OCI-LY3 (cell line): ENCODE measurements around the gene DLGAP4.

ENCODE experiments used
- H2AFZ ChIP-seq: fragments of 200-600, 300-600 bp; shearing (Covaris generic); 2 replicates; pipeline ENCODE4 v1.6.0; 2014; ENCODE audit warnings: antibody characterized with exemption, low read depth, low read length
- H3K27ac ChIP-seq: fragments of 200-600, 300-600 bp; sonication (generic); 2 replicates; pipeline ENCODE4 v1.5.1; 2014; ENCODE audit warnings: mild to moderate bottlenecking, low read length, moderate library complexity, mixed read lengths
- H3K27me3 ChIP-seq: fragments of 200-600, 300-600 bp; sonication (generic); 2 replicates; pipeline ENCODE4 v1.6.1; 2014; ENCODE audit warnings: low read depth, low read length, mixed read lengths
- H3K36me3 ChIP-seq: fragments of 200-600, 300-600 bp; sonication (generic); replicated peaks from 2 replicates; pipeline ENCODE3; 2014; ENCODE audit warnings: low read depth, low read length, mixed read lengths
- H3K4me1 ChIP-seq: fragments of 300-600, 200-600 bp; sonication (generic); 2 replicates; pipeline ENCODE4 v1.6.1; 2014; ENCODE audit warnings: low read length, mixed read lengths
- H3K4me2 ChIP-seq: fragments of 200-600, 300-600 bp; sonication (generic); 2 replicates; pipeline ENCODE4 v1.6.1; 2014; ENCODE audit warnings: low read length, mixed read lengths
- H3K4me3 ChIP-seq: fragments of 300-600, 200-600 bp; sonication (generic); 2 replicates; pipeline ENCODE4 v1.5.1; 2014; ENCODE audit warnings: antibody characterized with exemption, mild to moderate bottlenecking, low read length, moderate library complexity
- H3K79me2 ChIP-seq: fragments of 300-600, 200-600 bp; shearing (Covaris generic); 2 replicates; pipeline ENCODE4 v1.6.1; 2014; ENCODE audit warnings: mild to moderate bottlenecking, low read length, mixed read lengths
- H3K9ac ChIP-seq: fragments of 300-600, 200-600 bp; shearing (Covaris generic); 2 replicates; pipeline ENCODE4 v1.6.0; 2014; ENCODE audit warnings: mild to moderate bottlenecking, low read length, moderate library complexity
- H3K9me3 ChIP-seq: fragments of 200-600, 300-600 bp; shearing (Covaris generic); 2 replicates; pipeline ENCODE4 v1.6.1; 2014; ENCODE audit warnings: low read length, mixed read lengths; ENCODE audit not compliant: insufficient read depth
- H4K20me1 ChIP-seq: fragments of 200-600, 300-600 bp; sonication (generic); 2 replicates; pipeline ENCODE4 v1.6.1; 2016; ENCODE audit warnings: low read length, mixed read lengths; ENCODE audit not compliant: insufficient read depth
- EZH2phosphoT487 ChIP-seq: fragments of 200-600 bp; shearing (Covaris generic); IDR thresholded peaks from 2 replicates; pipeline ENCODE4 v1.6.1; 2018; ENCODE audit warnings: antibody characterized with exemption, mixed run types, low read depth
- TF ChIP-seq, protein P1 (sequence below): fragments of 200-600, 300-600 bp; sonication (generic); IDR thresholded peaks from 2 replicates; pipeline ENCODE4 v1.5.1; 2014; ENCODE audit warnings: antibody characterized with exemption, low read length, low read depth

DLGAP4 gene

GRCh38 chr20:36298795-36299339 lies 7.3 kb upstream of the DLGAP4 start:
- Histone ChIP-seq H3K9ac (no peak overlapping the region), H3K4me2 (no peak overlapping the region), H3K4me1 (no peaks in the 10 kb centered on the region), H3K9me3 (no peaks in the 10 kb centered on the region), H3K36me3 (no peaks in the 10 kb centered on the region), H3K4me3 (no peak overlapping the region), H3K27ac (no peak overlapping the region), H3K27me3 (peaks cover 60% of the 10 kb centered on the region), H3K79me2 (no peaks in the 10 kb centered on the region), H4K20me1 (peaks cover 9% of the 10 kb centered on the region; the same call in 1 of the 2 replicates), H2AFZ (no peak overlapping the region)
- no peak for TF ChIP-seq EZH2phosphoT487
- TF ChIP-seq, protein P1, sequence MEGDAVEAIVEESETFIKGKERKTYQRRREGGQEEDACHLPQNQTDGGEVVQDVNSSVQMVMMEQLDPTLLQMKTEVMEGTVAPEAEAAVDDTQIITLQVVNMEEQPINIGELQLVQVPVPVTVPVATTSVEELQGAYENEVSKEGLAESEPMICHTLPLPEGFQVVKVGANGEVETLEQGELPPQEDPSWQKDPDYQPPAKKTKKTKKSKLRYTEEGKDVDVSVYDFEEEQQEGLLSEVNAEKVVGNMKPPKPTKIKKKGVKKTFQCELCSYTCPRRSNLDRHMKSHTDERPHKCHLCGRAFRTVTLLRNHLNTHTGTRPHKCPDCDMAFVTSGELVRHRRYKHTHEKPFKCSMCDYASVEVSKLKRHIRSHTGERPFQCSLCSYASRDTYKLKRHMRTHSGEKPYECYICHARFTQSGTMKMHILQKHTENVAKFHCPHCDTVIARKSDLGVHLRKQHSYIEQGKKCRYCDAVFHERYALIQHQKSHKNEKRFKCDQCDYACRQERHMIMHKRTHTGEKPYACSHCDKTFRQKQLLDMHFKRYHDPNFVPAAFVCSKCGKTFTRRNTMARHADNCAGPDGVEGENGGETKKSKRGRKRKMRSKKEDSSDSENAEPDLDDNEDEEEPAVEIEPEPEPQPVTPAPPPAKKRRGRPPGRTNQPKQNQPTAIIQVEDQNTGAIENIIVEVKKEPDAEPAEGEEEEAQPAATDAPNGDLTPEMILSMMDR: no peak

DNA sequence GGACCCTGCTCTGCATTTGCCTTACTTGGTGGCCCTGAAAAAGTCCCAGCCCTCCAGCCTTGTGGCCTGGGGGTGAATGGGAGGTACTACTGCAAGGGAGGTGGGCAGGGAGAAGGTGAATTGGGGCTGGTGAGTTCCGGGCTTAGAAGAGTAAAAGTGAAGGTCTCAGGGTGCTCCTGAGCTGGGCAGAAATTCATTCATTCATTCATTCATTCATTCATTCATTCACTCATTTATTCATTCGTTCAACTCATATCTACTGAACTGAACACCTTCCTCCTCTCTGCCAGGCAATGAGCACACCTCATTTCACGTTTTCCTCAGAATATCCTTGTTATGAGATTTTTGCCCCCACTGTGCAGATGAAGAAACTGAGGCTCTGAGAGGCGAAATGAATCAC lies 6.7 kb upstream of the DLGAP4 start:
- Histone ChIP-seq H3K4me1 (no peaks in the 10 kb centered on the region), H2AFZ (no peak overlapping the region), H3K9me3 (no peaks in the 10 kb centered on the region), H3K27ac (no peak overlapping the region), H3K27me3 (peaks cover 64% of the 10 kb centered on the region), H3K36me3 (no peaks in the 10 kb centered on the region), H3K4me2 (no peak overlapping the region), H3K79me2 (no peaks in the 10 kb centered on the region), H3K9ac (no peak overlapping the region), H3K4me3 (no peak overlapping the region), H4K20me1 (peaks cover 9% of the 10 kb centered on the region; the same call in 1 of the 2 replicates)
- TF ChIP-seq, protein P1: no peak
- no peak for TF ChIP-seq EZH2phosphoT487

GRCh38 chr20:36301359-36302119 lies 4.6 kb upstream of the DLGAP4 start:
- Histone ChIP-seq H4K20me1 (peaks cover 9% of the 10 kb centered on the region; the same call in 1 of the 2 replicates), H3K27ac (no peak overlapping the region), H3K27me3 (peaks cover 59% of the 10 kb centered on the region), H3K79me2 (no peaks in the 10 kb centered on the region), H3K36me3 (no peaks in the 10 kb centered on the region), H3K9me3 (no peaks in the 10 kb centered on the region), H3K4me1 (no peaks in the 10 kb centered on the region), H3K9ac (no peak overlapping the region), H3K4me3 (no peak overlapping the region), H3K4me2 (no peak overlapping the region), H2AFZ (no peak overlapping the region)
- no peak for TF ChIP-seq EZH2phosphoT487
- TF ChIP-seq, protein P1: no peak

- Histone ChIP-seq H3K27ac (no peak overlapping the region), H3K9ac (no peak overlapping the region), H2AFZ (no peak overlapping the region), H3K27me3 (peaks cover 48% of the 10 kb centered on the region), H3K9me3 (no peaks in the 10 kb centered on the region), H3K4me2 (no peak overlapping the region), H4K20me1 (0 out of 2 replicates have a peak, but pooled peaks cover 2% of the 10 kb centered on the region), H3K4me3 (no peak overlapping the region), H3K79me2 (no peaks in the 10 kb centered on the region), H3K4me1 (no peaks in the 10 kb centered on the region), H3K36me3 (no peaks in the 10 kb centered on the region)
- TF ChIP-seq, protein P1: no peak
- TF ChIP-seq EZH2phosphoT487: no peak
These were observed 3.0 kb upstream of the DLGAP4 start for GRCh38 chr20:36303020-36303595.
